ENCODE data around the gene ITPR2.
"Not testable (repeated sequence)": the region's sequence is repeated elsewhere in the genome, so short reads cannot be mapped to it uniquely, and the experiment has no call there.

Gene ITPR2

GRCh38 chr12:26786491-26786864, 46.5 kb downstream of the ITPR2 start:
- no peak for DNase-seq

- DNase-seq: not testable (repeated sequence)
These were observed 49.1 kb downstream of the ITPR2 start for GRCh38 chr12:26783816-26784379.

- DNase-seq: no peak
These were observed 49.9 kb downstream of the ITPR2 start for GRCh38 chr12:26783131-26783526.

DNA sequence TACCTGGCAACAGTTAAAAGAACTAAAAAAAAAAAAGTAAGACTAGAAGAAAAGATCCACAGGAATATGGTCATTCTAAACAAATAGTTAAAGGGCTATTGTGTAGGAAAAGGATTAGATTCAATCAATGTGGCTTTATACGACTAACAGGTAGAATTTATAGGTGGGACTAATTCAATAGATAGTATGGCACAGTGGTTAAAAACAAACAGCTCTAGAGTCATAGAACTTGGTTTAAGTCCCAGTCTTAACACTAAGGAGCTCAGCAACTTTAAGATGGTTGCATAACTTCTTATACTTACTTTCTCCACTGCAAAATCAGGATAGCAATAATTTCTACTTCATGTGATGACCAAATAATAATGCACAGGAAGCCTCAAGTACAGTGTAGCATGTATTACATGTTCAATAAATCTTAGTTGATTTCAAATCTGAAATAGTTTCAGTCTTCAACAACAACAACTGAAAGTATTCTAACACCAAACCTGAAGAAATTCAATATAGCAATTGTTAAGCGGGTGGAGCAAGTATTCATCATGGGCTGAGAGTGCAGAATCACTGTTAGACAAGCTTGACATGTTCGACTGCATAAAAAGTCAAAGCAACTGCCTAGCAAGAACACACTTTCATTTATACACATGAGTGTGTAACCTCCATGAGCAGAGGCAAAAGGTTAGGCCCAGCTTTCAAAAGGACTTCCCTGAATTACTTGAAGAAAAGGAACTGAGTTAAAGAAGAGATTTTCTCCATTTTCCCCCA, 50.4 kb downstream of the ITPR2 start:
- DNase-seq: no peak

- not testable (repeated sequence) for DNase-seq
These were observed 52.3 kb downstream of the ITPR2 start for GRCh38 chr12:26780656-26781055.

DNA sequence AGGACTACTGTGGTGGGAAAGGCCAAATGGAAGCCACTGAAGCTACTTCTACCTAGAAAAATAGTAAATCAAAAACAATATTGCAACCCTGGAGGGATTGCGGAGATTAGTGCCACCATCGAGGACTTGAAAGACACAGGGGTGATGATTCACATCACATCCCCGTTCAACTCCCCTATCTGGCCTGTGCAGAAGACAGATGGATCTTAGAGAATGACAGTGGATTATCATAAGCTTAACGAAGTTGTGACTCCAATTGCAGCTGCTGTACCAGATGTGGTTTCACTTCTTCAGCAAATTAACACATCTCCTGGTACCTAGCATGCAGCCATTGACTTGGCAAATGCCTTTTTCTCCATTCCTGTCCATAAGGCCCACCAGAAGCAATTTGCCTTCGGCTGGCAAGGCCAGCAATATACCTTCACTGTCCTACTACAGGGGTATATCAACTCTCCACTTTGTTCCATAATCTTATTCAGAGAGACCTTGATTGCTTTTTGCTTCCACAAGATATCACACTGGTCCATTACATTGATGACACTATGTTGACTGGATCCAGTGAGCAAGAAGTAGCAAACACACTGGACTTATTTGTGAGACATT, 54.7 kb downstream of the ITPR2 start:
- not testable (repeated sequence) for DNase-seq

DNA sequence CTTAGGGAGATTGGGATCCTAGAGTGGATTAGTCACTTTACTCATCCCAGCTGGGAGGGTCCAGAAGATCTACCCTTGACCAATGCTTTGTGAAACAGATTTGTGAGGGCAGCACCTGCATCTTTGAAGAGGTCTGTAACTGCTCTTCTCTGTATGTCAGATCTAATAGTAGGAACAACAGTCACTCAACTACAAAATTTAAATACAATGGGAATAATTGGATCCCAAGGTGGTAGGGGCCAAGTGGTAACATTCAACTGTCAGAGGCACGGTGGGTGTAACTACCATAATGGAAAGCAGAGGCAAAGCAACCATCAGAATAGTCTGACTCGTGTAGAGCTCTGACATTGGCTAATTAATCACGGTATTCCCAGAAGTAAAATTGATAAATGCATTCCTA, 55.8 kb downstream of the ITPR2 start:
- no peak for DNase-seq

GRCh38 chr12:26775991-26776390, 57.0 kb downstream of the ITPR2 start:
- not testable (repeated sequence) for DNase-seq

GRCh38 chr12:26773313-26774104, 59.5 kb downstream of the ITPR2 start:
- DNase-seq: no peak

GRCh38 chr12:26771861-26772260, 61.1 kb downstream of the ITPR2 start:
- no peak for DNase-seq

DNA sequence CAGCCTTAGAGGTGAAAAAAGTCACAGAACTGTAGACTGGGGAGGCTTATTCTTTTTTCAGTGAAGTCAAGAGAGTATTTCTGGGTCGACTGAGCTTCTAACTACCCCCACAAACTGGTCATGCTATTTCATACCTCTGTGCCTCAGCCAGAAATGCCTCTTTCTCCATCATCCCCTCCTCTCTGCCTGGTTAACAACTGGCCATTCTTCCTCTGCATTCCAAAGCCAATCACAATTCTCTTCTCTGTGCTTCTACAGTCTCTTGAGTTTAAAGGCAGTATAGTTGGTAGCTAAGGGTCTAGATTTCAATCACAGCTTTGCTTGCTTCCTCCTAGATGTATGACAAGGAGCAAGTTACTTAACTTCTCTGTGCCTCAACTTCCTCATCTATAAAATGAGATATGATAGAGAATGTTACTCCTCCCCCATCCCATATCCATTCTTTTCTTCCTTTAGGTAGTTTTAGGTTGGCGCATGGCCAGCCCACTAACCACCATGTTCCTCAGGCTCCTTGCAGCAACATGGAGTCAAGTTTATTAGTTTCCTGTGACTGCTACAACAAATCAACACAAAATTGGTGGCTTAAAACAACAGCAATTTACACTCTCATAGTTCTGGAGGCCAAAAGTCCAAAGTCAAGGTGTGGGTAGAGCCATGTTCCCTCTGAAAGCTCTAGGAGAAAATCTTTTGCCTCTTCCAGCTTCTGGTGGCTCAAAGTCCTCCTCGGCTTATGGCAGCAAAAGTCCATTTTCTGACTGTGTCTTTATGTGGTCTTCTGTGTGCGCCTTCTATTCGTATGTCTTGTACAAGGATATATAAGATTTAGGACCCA, 62.5 kb downstream of the ITPR2 start:
- no peak for DNase-seq

DNA sequence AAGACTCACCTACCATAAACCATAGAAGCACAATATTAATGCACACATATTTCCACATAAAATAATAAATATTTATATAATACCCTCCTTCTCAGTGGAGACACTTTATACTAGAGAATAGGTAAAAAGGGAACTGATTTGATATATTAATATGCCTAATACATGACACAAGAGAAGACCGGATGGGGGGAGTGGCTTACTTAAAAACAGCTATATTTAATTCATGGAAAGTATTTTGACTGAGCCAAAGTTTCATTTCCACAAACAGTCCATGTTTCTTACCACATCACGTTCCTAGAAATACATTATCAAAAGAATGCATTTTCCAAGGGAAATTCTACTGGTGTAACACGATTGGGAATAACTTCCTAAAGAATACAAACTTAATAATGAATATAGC, 63.4 kb downstream of the ITPR2 start:
- DNase-seq: no peak

DNA sequence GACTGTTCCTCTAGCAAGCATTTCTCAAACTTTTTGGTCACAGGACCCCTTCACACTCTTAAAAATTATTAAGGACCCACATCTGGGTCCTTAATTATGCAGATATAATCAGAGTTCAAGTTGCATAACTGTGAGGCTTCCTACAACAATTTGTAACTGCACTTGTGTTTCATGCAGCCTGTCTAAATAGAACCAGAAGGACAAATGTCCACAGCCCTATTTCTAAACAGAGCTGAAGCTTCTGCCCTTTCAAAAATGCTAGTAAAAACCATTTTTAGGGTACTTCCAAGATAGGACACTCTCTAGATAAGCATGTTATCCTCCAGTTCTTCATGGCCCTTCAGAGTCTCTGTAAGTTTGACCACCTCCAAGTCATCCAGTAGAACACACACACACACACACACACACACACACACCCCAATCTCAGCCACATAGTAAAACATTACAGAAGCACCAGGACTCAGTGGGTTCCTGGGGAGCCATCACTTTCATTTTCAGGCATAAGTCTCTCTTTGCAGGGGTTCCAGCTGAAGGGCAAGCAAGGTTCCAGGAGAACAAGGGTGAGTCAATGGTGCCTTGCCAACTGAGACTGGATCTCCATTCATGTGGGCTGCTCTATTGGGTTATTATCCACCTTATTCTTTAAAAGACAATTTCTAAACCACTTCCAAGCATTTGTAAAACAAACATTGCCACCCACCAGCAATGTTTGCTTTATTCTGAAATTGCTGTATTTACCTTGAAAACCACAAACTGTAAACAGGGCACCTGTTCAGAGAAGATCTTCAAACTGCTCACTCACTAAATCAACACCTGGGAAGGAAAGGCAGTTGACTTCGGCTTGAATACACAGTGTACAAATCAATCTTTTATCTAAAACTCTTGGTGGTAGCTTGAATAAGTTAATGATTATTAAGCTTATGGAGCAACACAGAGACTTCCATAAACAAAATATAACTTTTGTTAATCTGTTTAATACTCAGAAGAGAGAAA, 64.1 kb downstream of the ITPR2 start:
- DNase-seq: no peak

- no peak for DNase-seq
These were observed 65.1 kb downstream of the ITPR2 start for GRCh38 chr12:26767865-26768264.

GRCh38 chr12:26767116-26767515, 65.9 kb downstream of the ITPR2 start:
- DNase-seq: no peak

DNA sequence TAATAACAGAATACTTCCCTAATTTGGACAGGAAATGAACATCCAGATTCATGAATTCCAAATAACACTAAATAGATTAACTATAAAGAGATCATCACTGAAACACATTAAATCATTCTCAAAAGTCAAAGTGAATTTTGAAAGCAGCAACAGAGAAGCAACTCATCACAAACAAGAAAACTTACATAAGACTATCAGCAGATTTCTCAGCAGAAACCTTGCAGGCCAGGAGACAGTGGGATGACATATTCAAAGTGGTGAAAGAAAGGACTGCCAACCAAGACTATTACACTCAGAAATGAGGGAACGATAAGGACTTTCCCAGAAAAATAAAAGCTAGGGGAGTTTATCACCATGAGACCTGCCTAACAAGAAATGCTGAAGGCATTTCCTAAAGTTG, 70.8 kb downstream of the ITPR2 start:
- DNase-seq: no peak

DNA sequence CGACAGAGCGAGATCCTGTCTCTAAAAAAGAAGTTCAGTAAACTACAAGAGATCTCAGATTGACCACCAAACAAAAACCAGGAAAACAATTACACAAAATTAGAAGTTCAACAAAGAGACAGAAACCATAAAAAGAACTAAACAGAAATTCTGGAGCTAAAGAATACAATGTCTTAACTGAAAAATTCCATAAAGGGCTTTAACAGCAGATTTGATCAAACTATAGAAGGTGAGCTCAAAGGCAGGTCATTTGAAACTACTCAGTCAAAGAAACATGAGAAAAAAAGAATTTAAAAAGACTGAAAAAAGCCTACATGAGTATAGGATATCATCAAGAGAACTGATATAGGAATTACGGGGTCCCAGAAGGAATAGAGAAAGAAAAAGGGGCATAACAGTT, 71.2 kb downstream of the ITPR2 start:
- DNase-seq: no peak

GRCh38 chr12:26760657-26761293, 72.2 kb downstream of the ITPR2 start:
- DNase-seq: no peak

DNA sequence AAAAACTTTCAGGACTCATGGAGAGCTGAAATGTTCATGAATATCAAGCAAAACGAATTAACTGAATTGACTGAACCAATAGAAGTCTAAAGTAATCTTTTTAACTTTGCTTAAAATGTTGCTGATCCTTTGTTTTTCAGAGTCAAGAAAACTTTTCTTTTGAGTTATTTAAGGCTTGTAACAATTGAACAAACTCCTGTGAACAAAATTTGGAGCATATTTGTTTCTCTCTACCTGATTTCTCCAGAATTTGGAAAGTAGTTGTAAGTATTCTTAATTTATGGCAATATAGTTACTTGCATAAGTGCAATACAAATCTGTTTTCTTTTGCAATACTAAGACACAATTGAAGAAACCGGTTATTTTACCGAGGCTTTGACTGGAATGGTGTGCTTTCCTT, 77.6 kb downstream of the ITPR2 start:
- not testable (repeated sequence) for DNase-seq

DNA sequence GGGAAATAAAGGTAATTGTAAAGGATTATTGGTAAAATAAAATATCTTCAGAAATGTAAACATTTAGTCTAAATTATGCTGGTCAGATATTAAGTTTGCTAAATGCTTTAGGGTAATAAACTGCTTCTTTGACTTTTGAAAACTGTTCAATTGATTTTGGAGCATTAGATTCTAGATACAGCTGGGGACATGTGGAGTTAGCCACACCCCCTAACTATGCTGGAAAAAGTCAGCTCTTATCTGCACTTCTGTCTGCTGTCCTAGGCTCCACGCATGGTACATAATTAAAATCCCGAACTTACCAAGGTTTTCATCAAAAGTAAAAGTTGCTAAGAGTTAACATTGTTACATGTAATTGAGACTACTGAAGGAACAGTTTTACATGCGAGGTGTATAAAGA, 78.8 kb downstream of the ITPR2 start:
- DNase-seq: no peak

DNA sequence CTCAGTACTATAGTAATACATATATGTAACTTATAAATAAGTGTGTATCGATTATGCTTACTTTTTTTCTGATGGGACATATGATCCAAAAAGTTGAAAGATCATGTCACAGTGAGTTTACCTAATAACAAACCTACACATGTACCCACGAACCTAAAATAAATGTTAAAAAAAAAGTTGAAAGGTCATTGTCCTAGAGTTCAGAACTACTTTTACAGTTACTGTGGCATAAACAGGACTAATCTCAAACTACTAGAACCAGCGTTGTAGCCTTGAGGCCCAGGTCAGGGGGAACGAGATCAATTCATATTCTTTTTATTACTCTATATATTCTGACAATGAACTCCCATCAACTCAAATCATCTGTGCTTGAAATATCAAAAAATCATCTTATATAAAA, 81.8 kb downstream of the ITPR2 start:
- no peak for DNase-seq

Data from CD4-positive, alpha-beta T cell treated with Interferon alpha-2 for 1 hour (primary cell).